ENCODE results near the gene ZBTB40.

DNA sequence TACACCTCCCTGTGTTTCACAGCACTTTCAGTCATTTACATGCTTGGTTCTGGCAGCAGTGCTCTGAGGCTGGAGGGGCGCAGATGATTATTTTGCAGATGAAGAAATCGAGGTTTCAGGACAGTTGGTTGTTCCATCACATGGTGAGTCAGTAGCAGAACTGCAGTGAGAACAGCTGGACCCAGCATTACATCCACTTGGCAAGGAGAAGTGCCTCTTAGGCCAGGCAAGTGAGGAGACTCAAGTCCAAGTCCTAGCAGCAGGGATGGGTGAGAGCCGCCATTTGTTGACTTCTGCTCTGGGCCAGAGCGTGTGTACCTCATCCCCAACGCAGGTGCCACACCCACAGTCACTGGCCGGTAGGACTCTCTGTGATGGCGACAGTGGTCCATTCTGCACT is 84.9 kb downstream of the ZBTB40 start:
- TF ChIP-seq, protein P1, sequence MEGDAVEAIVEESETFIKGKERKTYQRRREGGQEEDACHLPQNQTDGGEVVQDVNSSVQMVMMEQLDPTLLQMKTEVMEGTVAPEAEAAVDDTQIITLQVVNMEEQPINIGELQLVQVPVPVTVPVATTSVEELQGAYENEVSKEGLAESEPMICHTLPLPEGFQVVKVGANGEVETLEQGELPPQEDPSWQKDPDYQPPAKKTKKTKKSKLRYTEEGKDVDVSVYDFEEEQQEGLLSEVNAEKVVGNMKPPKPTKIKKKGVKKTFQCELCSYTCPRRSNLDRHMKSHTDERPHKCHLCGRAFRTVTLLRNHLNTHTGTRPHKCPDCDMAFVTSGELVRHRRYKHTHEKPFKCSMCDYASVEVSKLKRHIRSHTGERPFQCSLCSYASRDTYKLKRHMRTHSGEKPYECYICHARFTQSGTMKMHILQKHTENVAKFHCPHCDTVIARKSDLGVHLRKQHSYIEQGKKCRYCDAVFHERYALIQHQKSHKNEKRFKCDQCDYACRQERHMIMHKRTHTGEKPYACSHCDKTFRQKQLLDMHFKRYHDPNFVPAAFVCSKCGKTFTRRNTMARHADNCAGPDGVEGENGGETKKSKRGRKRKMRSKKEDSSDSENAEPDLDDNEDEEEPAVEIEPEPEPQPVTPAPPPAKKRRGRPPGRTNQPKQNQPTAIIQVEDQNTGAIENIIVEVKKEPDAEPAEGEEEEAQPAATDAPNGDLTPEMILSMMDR (IDR thresholded peaks at IDR 0.05): no peak
- TF ChIP-seq POLR2A (IDR thresholded peaks at IDR 0.05): no peak

Measured in ovary (tissue), 3 donors.